ENCODE results near the gene RAB19. TPM values are rescaled to one million over a fixed set of nuclear protein-coding genes. Genes with fewer than 3 reads are reported as not detected.
A peak's percentile ranks its signal among the peaks of the same experiment; 100 is the strongest.

RAB19 gene
- total RNA-seq, 1 experiment from 2014 or later, result 10.8 TPM

DNA sequence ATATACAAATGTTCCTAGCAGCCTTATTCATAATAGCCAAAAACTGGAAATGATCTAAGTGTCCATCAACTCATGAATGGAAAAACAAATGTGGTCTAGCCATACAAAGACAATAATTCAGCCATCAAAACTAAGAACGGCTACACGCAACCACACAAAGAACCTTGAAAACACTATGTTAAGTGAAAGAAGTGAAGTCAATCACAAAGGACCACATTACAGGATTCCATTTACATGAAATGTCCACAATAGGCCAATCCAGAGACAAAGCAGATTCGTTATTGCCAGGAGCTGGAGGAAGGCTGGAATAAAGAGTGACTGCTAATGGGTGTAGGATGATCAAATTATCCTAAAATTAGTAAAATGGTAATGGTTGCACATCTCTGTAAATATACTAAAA, 54.3 kb downstream of the RAB19 start (continued):
- TF ChIP-seq, protein P1, sequence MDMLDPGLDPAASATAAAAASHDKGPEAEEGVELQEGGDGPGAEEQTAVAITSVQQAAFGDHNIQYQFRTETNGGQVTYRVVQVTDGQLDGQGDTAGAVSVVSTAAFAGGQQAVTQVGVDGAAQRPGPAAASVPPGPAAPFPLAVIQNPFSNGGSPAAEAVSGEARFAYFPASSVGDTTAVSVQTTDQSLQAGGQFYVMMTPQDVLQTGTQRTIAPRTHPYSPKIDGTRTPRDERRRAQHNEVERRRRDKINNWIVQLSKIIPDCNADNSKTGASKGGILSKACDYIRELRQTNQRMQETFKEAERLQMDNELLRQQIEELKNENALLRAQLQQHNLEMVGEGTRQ (CRISPR knock-in tag; IDR thresholded peaks at IDR 0.05), result no peak
- no peak for TF ChIP-seq ZNF396 (CRISPR knock-in tag; IDR thresholded peaks at IDR 0.05; ENCODE audit: borderline replicate concordance)
- TF ChIP-seq, protein P2, sequence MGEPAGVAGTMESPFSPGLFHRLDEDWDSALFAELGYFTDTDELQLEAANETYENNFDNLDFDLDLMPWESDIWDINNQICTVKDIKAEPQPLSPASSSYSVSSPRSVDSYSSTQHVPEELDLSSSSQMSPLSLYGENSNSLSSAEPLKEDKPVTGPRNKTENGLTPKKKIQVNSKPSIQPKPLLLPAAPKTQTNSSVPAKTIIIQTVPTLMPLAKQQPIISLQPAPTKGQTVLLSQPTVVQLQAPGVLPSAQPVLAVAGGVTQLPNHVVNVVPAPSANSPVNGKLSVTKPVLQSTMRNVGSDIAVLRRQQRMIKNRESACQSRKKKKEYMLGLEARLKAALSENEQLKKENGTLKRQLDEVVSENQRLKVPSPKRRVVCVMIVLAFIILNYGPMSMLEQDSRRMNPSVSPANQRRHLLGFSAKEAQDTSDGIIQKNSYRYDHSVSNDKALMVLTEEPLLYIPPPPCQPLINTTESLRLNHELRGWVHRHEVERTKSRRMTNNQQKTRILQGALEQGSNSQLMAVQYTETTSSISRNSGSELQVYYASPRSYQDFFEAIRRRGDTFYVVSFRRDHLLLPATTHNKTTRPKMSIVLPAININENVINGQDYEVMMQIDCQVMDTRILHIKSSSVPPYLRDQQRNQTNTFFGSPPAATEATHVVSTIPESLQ (CRISPR knock-in tag; IDR thresholded peaks at IDR 0.05), result no peak
- TF ChIP-seq, protein P3, sequence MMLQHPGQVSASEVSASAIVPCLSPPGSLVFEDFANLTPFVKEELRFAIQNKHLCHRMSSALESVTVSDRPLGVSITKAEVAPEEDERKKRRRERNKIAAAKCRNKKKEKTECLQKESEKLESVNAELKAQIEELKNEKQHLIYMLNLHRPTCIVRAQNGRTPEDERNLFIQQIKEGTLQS (CRISPR knock-in tag; conservative IDR thresholded peaks at IDR 0.05), result no peak
- TF ChIP-seq, protein P4, sequence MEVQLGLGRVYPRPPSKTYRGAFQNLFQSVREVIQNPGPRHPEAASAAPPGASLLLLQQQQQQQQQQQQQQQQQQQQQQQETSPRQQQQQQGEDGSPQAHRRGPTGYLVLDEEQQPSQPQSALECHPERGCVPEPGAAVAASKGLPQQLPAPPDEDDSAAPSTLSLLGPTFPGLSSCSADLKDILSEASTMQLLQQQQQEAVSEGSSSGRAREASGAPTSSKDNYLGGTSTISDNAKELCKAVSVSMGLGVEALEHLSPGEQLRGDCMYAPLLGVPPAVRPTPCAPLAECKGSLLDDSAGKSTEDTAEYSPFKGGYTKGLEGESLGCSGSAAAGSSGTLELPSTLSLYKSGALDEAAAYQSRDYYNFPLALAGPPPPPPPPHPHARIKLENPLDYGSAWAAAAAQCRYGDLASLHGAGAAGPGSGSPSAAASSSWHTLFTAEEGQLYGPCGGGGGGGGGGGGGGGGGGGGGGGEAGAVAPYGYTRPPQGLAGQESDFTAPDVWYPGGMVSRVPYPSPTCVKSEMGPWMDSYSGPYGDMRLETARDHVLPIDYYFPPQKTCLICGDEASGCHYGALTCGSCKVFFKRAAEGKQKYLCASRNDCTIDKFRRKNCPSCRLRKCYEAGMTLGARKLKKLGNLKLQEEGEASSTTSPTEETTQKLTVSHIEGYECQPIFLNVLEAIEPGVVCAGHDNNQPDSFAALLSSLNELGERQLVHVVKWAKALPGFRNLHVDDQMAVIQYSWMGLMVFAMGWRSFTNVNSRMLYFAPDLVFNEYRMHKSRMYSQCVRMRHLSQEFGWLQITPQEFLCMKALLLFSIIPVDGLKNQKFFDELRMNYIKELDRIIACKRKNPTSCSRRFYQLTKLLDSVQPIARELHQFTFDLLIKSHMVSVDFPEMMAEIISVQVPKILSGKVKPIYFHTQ (CRISPR knock-in tag; IDR thresholded peaks at IDR 0.05), result no peak

DNA sequence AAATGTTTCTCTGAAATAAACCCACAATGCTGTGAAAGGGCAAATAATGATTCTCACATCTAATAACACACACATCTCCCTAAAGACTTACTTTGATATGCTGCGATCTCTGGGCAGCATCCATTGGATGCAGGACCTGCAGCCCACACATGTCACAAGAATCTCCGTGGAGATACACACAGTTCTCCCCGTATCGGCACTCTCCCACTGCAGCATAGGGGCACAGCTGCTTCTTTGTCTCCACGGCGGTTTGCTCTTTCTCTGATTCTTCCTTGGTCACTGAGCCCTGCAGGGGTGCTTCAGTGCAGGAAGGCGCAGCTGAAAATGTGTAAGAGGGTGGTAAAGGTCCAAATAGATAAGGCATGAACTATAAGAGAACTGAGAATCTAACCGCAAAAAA, 55.1 kb downstream of the RAB19 start:
- TF ChIP-seq ETV6 (CRISPR knock-in tag; IDR thresholded peaks at IDR 0.05) (no peak), ATF1 (CRISPR knock-in tag; IDR thresholded peaks at IDR 0.05) (no peak), SMAD4 (CRISPR knock-in tag; IDR thresholded peaks at IDR 0.05) (no peak), ZNF396 (CRISPR knock-in tag; IDR thresholded peaks at IDR 0.05; ENCODE audit: borderline replicate concordance) (no peak), ZNF219 (CRISPR knock-in tag; IDR thresholded peaks at IDR 0.05; ENCODE audit: borderline replicate concordance) (no peak)
- TF ChIP-seq, protein P2 (CRISPR knock-in tag; IDR thresholded peaks at IDR 0.05), result no peak
- TF ChIP-seq, protein P5, sequence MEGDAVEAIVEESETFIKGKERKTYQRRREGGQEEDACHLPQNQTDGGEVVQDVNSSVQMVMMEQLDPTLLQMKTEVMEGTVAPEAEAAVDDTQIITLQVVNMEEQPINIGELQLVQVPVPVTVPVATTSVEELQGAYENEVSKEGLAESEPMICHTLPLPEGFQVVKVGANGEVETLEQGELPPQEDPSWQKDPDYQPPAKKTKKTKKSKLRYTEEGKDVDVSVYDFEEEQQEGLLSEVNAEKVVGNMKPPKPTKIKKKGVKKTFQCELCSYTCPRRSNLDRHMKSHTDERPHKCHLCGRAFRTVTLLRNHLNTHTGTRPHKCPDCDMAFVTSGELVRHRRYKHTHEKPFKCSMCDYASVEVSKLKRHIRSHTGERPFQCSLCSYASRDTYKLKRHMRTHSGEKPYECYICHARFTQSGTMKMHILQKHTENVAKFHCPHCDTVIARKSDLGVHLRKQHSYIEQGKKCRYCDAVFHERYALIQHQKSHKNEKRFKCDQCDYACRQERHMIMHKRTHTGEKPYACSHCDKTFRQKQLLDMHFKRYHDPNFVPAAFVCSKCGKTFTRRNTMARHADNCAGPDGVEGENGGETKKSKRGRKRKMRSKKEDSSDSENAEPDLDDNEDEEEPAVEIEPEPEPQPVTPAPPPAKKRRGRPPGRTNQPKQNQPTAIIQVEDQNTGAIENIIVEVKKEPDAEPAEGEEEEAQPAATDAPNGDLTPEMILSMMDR (IDR thresholded peaks at IDR 0.05), result no peak
- H3K36me3 Mint-ChIP-seq, result peaks cover 75% of the 10 kb centered on the region
- peak overlapping the region; percentile 91 for H3K27ac Mint-ChIP-seq
- ATAC-seq (no peak), DNase-seq (ENCODE audit: low spot score) (no peak)
- H3K4me3 Mint-ChIP-seq, result no peak overlapping the region
- no peaks in the 10 kb centered on the region for H3K9me3 Mint-ChIP-seq
- ChIA-PET POLR2A (no interaction called here), CTCF (no interaction called here)
- H3K27me3 Mint-ChIP-seq (ENCODE audit: low read depth), result no peaks in the 10 kb centered on the region
- peaks cover 54% of the 10 kb centered on the region for H3K4me1 Mint-ChIP-seq

DNA sequence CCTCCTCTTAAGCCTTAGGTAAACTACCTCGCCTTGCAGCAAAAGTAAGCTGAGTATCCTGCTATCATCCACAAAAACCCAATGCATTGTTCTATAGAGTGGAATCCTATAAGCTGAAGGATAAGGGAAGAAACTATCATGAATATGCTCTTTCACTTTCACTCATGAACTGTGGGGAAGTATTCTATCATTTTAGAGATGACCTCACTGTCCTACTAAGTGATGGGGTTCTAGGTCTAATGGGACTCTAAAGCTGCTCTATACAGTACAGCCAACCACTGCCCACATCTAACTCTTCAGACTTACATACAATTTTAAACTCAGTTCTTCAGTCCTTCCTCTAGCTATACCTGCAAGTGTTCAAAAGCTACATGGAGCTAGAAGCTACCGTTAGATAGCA, 59.3 kb downstream of the RAB19 start:
- Mint-ChIP-seq H3K36me3 (peaks cover 67% of the 10 kb centered on the region), H3K27ac (peak overlapping the region; percentile 30; the same call in 1 of the 2 replicates), H3K4me1 (peaks cover 16% of the 10 kb centered on the region), H3K9me3 (no peaks in the 10 kb centered on the region), H3K27me3 (ENCODE audit: low read depth) (no peaks in the 10 kb centered on the region), H3K4me3 (no peak overlapping the region)
- ATAC-seq, result no peak
- CTCF ChIA-PET, result interaction anchor here (1.4 kb wide), 1 partner anchor 19 kb away, joined by 4 read pairs; no protein-coding TSS in a partner anchor
- POLR2A ChIA-PET, result no interaction called here
- DNase-seq (ENCODE audit: low spot score), result no peak
- TF ChIP-seq, protein P6, sequence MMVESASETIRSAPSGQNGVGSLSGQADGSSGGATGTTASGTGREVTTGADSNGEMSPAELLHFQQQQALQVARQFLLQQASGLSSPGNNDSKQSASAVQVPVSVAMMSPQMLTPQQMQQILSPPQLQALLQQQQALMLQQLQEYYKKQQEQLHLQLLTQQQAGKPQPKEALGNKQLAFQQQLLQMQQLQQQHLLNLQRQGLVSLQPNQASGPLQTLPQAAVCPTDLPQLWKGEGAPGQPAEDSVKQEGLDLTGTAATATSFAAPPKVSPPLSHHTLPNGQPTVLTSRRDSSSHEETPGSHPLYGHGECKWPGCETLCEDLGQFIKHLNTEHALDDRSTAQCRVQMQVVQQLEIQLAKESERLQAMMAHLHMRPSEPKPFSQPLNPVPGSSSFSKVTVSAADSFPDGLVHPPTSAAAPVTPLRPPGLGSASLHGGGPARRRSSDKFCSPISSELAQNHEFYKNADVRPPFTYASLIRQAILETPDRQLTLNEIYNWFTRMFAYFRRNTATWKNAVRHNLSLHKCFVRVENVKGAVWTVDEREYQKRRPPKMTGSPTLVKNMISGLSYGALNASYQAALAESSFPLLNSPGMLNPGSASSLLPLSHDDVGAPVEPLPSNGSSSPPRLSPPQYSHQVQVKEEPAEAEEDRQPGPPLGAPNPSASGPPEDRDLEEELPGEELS (CRISPR knock-in tag; IDR thresholded peaks at IDR 0.05), result no peak
- TF ChIP-seq CBFB (CRISPR knock-in tag; IDR thresholded peaks at IDR 0.05; ENCODE audit: low read depth), result no peak
- TF ChIP-seq, protein P7, sequence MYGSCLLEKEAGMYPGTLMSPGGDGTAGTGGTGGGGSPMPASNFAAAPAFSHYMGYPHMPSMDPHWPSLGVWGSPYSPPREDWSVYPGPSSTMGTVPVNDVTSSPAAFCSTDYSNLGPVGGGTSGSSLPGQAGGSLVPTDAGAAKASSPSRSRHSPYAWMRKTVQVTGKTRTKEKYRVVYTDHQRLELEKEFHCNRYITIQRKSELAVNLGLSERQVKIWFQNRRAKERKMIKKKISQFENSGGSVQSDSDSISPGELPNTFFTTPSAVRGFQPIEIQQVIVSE (CRISPR knock-in tag; IDR thresholded peaks at IDR 0.05; ENCODE audit: borderline replicate concordance), result no peak
- TF ChIP-seq, protein P8, sequence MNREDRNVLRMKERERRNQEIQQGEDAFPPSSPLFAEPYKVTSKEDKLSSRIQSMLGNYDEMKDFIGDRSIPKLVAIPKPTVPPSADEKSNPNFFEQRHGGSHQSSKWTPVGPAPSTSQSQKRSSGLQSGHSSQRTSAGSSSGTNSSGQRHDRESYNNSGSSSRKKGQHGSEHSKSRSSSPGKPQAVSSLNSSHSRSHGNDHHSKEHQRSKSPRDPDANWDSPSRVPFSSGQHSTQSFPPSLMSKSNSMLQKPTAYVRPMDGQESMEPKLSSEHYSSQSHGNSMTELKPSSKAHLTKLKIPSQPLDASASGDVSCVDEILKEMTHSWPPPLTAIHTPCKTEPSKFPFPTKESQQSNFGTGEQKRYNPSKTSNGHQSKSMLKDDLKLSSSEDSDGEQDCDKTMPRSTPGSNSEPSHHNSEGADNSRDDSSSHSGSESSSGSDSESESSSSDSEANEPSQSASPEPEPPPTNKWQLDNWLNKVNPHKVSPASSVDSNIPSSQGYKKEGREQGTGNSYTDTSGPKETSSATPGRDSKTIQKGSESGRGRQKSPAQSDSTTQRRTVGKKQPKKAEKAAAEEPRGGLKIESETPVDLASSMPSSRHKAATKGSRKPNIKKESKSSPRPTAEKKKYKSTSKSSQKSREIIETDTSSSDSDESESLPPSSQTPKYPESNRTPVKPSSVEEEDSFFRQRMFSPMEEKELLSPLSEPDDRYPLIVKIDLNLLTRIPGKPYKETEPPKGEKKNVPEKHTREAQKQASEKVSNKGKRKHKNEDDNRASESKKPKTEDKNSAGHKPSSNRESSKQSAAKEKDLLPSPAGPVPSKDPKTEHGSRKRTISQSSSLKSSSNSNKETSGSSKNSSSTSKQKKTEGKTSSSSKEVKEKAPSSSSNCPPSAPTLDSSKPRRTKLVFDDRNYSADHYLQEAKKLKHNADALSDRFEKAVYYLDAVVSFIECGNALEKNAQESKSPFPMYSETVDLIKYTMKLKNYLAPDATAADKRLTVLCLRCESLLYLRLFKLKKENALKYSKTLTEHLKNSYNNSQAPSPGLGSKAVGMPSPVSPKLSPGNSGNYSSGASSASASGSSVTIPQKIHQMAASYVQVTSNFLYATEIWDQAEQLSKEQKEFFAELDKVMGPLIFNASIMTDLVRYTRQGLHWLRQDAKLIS (CRISPR knock-in tag; IDR thresholded peaks at IDR 0.05; ENCODE audit: borderline replicate concordance), result no peak
